K562 (cell line): ENCODE measurements around the gene MLLT1.

Source experiments
- CEBPG ChIP-seq, 3 experiments: fragments of 200-800 bp in 1 of 3; sonication (Bioruptor generic) in 1 of 3; sonication (generic) in 1 of 3; formaldehyde crosslinking in 1 of 3; IDR thresholded peaks in 2 of 3; conservative IDR thresholded peaks in 1 of 3; 2 replicates each; pipeline versions ENCODE4 v1.6.1 to v1.8.0; 2016 to 2022; ENCODE audit warnings: missing compliant biosample characterization in 2 of 3, missing genetic modification characterization in 2 of 3, mild to moderate bottlenecking in 1 of 3, missing genetic modification reagents in 1 of 3
- DDX20 ChIP-seq: fragments of 450-650 bp; IDR thresholded peaks from 2 replicates; pipeline ENCODE4 v1.6.1; 2016; ENCODE audit warnings: missing genetic modification characterization, low read depth, mild to moderate bottlenecking, missing compliant biosample characterization, moderate library complexity
- EZH2 ChIP-seq: IDR thresholded peaks from 2 replicates; pipeline ENCODE4 v1.6.1; 2012; ENCODE audit warnings: low read depth, mild to moderate bottlenecking, inconsistent platforms, low read length, borderline replicate concordance
- FOXM1 ChIP-seq, 2 experiments: fragments of 450-650 bp in 1 of 2; sonication (generic) in 1 of 2; formaldehyde crosslinking in 1 of 2; IDR thresholded peaks; 2 replicates each; pipeline versions ENCODE4 v1.6.1 to v1.9.0; 2017 to 2022; ENCODE audit warnings: low read depth in 2 of 2, mild to moderate bottlenecking in 2 of 2, missing genetic modification reagents in 1 of 2, moderate library complexity in 1 of 2
- MXI1 ChIP-seq: IDR thresholded peaks from 2 replicates; pipeline ENCODE4 v1.6.1; 2011; ENCODE audit warnings: low read depth, mild to moderate bottlenecking, improper control_type of control experiment, low read length
- RBM39 ChIP-seq: fragments of 200-400 bp; formaldehyde crosslinking; optimal IDR thresholded peaks from 2 replicates; pipeline ENCODE3; 2018; ENCODE audit warnings: low read depth, low read length
- SMAD2 ChIP-seq: fragments of 150-350 bp; IDR thresholded peaks from 2 replicates; pipeline ENCODE4 v1.6.1; 2014; ENCODE audit warnings: low read depth, mild to moderate bottlenecking, low read length
- SNRNP70 ChIP-seq: fragments of 200-400 bp; formaldehyde crosslinking; optimal IDR thresholded peaks from 2 replicates; pipeline ENCODE3; 2017; ENCODE audit warnings: low read depth, low read length
- TAF1 ChIP-seq: IDR thresholded peaks from 2 replicates; pipeline ENCODE4 v1.6.1; 2011; ENCODE audit warnings: mild to moderate bottlenecking, low read length, moderate library complexity; ENCODE audit not compliant: insufficient read depth, control insufficient read depth, severe bottlenecking; ENCODE audit errors: extremely low read depth
- ZNF57 ChIP-seq: fragments of 450-650 bp; formaldehyde crosslinking; IDR thresholded peaks from 2 replicates; pipeline ENCODE4 v1.4.0; 2020; ENCODE audit warnings: mild to moderate bottlenecking, moderate library complexity
- TF ChIP-seq, protein P1 (sequence below): fragments of 450-650 bp; IDR thresholded peaks from 2 replicates; pipeline ENCODE4 v1.6.1; 2016

DNA sequence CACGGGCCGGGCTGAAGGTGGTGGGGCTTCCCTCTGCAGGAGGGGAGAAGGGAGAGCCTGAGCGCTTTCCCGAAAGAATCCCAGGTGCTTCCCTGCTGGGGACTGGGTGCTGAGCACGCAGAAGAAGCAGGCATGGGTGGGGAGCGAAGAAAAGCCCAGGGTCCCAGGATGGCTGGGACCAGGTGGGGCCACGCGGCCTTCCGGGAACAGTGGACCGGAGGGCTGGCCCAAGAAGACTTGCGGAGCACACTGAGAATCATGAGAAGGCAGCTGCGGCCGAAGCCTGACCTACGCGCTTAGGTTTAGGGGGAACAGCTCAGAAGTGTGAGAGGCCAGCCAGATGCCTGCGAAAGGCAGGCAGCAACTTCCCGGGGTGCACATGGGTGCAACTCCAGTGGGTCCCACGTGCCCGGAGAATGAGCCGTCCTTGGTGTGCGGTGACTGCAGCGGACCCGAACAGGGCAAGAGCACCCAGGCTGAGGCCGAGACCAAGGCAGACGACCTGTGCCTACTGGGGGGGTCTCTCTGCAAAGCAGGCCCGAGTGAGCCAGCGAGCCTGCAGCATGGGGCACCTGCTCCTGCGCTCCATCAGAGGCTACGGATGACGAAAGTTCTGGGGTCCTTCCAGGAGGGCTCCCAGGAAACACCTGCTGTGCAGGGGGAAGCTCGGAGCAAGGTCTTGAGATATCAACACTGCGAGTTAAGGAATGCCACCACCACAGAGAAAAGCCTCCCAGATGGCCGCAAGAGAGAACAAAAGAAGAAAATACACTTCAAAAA is 52.4 kb downstream of the MLLT1 start:
- TF ChIP-seq FOXM1 (IDR thresholded peaks at IDR 0.05; ENCODE audit: low read depth) (no peak), FOXM1 (CRISPR knock-in tag; IDR thresholded peaks at IDR 0.05; ENCODE audit: low read depth) (no peak), ZNF57 (CRISPR knock-in tag) (no peak), SNRNP70 (no peak), MXI1 (no peak), SMAD2 (no peak), DDX20 (no peak), CEBPG (CRISPR knock-in tag; IDR thresholded peaks at IDR 0.05) (no peak), CEBPG (tag; conservative IDR thresholded peaks at IDR 0.05 in 1 of 2, IDR thresholded peaks at IDR 0.05 in 1 of 2) (no peak), RBM39 (no peak), TAF1 (no peak), EZH2 (no peak)
- TF ChIP-seq, protein P1, sequence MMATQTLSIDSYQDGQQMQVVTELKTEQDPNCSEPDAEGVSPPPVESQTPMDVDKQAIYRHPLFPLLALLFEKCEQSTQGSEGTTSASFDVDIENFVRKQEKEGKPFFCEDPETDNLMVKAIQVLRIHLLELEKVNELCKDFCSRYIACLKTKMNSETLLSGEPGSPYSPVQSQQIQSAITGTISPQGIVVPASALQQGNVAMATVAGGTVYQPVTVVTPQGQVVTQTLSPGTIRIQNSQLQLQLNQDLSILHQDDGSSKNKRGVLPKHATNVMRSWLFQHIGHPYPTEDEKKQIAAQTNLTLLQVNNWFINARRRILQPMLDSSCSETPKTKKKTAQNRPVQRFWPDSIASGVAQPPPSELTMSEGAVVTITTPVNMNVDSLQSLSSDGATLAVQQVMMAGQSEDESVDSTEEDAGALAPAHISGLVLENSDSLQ = no peak
